DMS53 treated with DMSO at 0.1 percent for 48 hours (cell line): Measurements from ENCODE around the gene RAPGEF3.
A peak's percentile ranks its signal among the peaks of the same experiment; 100 is the strongest.

ENCODE experiments used
- DNase-seq: peaks from one replicate; lab custom pipeline; 2025; ENCODE audit not compliant: unreplicated experiment; lab: John Stamatoyannopoulos, UW

RAPGEF3 gene, protein sequence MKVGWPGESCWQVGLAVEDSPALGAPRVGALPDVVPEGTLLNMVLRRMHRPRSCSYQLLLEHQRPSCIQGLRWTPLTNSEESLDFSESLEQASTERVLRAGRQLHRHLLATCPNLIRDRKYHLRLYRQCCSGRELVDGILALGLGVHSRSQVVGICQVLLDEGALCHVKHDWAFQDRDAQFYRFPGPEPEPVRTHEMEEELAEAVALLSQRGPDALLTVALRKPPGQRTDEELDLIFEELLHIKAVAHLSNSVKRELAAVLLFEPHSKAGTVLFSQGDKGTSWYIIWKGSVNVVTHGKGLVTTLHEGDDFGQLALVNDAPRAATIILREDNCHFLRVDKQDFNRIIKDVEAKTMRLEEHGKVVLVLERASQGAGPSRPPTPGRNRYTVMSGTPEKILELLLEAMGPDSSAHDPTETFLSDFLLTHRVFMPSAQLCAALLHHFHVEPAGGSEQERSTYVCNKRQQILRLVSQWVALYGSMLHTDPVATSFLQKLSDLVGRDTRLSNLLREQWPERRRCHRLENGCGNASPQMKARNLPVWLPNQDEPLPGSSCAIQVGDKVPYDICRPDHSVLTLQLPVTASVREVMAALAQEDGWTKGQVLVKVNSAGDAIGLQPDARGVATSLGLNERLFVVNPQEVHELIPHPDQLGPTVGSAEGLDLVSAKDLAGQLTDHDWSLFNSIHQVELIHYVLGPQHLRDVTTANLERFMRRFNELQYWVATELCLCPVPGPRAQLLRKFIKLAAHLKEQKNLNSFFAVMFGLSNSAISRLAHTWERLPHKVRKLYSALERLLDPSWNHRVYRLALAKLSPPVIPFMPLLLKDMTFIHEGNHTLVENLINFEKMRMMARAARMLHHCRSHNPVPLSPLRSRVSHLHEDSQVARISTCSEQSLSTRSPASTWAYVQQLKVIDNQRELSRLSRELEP

DNA sequence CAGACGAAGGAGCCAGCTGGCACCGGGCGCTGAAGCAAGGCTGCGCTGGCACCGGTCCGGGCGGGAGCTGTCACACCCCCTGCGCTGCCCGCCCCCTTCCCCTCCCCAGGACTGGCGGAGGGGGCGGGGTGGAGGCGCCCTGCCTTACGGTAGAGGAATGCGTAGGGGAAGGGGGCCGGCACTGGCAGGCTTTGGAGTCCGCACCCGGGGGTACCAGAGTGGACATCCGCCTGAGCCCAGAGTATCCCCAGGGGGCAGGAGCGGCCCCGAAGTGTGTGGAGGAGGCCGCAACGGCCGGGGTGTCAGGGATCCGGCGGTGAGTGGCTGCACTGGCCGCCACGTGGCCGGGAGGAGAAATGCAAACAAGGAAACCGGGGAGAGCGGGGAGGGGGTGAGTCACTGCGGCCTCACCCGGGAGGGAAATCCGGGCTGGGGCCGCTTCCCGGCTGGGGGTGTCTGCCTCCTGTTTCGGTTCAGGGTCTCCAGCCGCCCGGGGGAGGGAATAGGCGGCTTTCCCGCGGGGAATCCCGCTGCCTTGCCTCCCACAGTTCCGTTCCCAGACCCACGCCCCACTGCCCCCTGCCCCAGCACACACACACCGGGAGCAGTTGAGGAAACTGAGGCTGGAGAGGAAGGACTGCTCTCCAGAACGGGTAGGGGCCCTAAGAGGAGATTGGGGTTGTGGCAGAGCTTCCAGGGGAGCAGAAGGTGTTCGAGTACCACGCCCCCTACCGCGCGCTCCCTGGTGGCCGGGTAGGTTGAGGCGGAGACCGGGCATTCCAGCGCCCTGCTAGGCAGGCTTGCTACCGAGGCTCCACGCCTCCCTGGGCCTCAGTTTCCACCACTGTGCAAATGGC, at the start of gene RAPGEF3:
RAPGEF3 (minus strand) TSS at position 47 of the 857 bp plus-strand sequence. CDS start 324 bp downstream, outside the sequence.
- peak; percentile 90 for DNase-seq

DNA sequence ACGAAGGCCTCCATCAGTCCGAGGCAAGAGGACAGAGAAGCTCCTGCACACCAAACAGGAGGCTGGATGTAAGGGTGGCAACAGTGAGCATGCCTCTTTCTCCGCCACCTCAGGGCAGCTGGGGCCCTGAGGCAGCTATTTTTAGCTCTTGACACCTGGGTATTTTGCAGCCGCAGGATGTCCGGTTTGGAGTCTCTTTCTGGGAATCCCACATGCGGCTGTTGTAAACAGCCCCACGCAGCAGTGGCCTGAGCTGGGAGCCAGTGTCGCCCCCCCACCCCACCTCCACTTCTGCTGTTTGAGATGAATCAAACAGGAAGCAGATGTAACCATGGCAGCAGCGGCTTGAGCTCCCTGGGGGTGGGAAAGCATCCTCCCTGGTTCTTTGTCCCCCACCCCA, 49.4 kb upstream of the RAPGEF3 start:
- peak; percentile 85 for DNase-seq

GRCh38 chr12:47807338-47807737, 48.7 kb upstream of the RAPGEF3 start:
- DNase-seq, result no peak

DNA sequence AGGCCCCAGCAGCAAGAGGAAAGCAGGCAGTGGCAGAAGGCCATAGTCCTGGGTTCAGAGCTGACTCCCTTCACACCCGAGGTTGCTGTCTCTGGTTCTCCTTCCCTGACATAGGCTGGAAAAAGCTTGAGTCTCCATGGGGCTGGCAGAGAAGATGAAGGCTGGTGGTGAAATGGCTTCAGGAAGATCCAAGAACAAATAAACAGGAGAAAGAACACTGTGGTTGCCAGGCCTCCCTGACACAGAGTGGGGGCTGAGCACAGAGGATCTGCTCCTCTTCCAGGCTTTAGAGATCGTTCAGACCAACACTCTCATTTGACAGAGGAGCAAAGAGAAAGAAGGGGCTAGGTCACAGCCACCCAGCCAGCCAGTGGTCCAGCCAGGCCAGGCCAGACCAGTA, 46.7 kb upstream of the RAPGEF3 start:
- no peak for DNase-seq

GRCh38 chr12:47804171-47804570, 45.5 kb upstream of the RAPGEF3 start:
- DNase-seq, result no peak

- no peak for DNase-seq
Observed at GRCh38 chr12:47803191-47803875, 44.7 kb upstream of the RAPGEF3 start.

DNA sequence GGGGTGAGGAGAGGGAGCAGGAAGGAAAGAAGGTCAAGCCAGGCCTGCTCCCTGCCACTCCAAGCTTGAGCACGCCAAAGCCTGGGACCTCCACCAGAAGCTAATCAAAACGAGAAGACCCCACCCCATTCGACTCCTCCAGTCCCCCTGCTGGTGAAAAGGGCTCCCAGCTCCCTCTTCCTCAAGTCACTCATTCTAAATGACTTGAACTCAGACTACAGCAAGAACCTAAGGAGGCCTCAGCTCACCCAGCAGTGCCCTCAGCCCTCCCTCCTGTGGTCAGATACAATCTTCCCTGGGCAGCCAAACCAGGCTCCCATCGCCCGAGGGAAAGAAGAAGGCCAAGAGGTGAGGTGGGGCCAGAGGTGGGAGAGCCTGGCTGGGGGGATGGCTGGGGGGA, 43.6 kb upstream of the RAPGEF3 start:
- no peak for DNase-seq

GRCh38 chr12:47801904-47802246, 43.2 kb upstream of the RAPGEF3 start:
- DNase-seq, result no peak

- DNase-seq, result no peak
Observed at GRCh38 chr12:47801170-47801903, 42.7 kb upstream of the RAPGEF3 start.

DNA sequence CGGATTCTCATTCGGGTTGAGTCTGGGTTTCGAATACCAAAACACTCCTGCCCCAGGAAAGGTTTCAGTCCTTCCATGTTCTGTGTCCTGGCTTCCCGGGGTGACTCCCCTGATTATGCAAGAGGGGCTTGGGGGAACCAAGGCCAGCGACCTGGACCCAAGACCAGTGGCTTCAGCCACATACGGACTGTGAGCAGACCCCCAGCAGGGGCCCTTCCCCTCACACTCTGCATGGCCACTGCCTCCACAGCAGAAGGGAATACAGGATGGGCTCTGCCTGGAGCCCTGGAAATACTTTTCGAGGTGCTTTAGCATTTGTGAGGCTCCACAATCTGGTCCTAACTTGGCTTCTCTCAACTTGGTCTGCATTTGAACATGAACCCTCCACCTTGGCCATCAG, 41.9 kb upstream of the RAPGEF3 start:
- DNase-seq, result no peak

DNA sequence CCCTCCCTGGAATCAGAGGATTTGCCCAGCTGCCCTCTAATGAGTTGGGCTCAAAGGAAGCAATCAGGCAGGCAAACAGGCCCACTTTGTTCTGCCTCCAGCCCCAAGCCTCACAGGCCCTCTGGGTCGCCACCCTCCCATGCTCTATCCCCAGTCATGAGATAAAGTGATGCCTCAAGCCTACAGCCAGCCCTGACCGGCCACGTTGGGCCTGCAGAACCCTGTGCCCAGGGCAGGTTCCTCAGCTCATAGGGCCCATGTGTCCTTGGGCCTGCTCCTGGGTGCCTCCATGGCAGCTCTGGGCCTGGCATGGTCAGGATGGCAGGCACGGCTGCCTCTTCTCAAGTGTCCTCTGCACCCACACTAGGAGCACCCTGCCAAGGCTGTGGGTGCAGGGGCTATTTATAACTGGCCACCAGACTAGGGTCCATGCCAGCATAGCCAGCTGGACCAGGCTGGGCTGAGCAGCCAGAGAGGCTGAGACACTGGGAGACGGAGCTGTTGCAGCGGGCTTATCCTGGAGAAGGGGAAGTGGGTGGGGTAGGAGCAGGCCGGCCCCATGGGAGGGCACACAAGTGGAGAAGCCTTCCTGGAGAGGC, 40.8 kb upstream of the RAPGEF3 start:
- DNase-seq, result no peak

- DNase-seq, result no peak
Observed at GRCh38 chr12:47798382-47798948, 39.8 kb upstream of the RAPGEF3 start.

DNA sequence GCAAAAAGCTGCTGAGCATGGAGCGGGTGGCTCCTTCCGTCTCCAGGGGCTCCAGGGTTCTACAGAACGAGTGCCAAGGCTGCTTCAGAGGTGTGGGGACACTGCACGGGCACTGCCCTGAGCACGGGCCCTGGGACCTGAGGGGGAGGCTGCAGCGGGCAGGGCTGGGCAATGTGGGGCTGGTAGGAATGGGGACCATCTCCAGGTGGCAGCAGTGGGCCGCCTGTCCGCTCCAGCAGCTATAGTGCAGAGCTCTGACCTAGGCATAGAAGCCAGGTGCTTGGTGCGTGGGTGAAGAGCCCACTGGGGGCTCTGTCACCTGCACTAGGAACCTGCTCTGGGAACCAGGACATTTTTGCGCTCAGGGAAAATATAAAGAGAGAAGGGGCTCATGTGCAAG, 38.8 kb upstream of the RAPGEF3 start:
- DNase-seq, result no peak

DNA sequence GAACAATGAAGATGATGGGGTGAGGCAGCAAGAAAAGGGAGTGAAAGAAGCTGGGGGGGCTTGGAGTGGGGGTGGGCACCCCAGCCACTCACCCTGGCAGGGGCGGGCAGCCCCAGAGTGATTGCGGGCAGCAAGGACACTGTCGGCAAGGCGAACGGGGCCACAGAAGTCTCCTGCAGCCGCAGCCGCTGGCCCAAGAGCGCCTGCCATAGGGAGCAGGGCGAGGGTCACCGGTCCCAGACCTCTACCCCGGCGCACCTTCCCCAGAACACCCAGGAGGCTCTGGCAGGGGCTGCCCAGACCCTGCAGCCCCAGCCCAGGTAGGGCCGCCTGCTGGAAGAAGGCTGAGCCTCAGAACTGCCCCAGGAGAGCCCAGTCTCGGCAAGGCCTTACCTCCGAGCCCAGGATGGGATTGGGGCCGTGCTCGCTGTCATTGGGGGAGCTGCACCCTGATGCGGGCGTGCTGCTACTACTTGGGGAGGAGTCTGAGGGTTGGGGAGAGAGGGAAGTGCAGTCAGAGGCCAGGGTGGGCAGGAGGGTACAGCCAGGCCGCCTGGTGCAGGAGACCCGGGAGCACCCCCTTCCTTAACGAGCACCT, 37.2 kb upstream of the RAPGEF3 start:
- no peak for DNase-seq

DNA sequence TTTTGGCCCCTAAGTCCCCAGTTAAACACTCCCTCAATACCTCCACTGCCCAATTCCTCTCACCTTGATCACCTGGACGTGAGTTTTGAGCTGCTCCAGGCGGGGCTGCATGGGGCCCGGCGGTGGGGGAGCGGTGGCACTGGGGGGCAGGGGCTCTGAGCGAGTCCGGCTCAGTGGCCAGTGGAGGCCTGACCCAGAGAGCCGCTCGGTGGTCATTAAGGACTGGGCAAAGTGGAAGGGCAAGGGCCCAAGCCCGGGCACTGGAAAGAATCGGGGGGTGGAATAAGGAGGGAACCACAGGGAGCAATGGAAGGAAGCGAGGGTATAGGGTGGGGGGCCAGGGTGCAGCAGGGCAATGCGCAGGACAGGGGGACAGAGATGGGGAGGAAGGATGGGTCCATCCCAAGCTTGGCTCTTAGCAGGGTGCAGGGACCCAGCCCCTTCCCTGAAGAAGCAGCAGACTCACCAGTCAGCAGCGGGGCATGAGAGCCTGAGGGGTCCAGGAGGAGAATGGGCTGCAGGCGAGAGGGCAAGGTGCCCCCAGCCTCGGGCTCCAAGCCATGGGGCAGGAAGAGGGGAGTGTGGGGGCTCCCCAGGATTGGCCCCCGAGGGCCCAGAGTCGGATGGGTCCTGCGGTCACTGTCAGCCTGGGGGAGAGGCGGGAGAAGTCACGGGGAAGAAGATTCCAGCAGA, 36.6 kb upstream of the RAPGEF3 start:
- no peak for DNase-seq

- DNase-seq, result no peak
Observed at GRCh38 chr12:47794679-47795078, 36.0 kb upstream of the RAPGEF3 start.

DNA sequence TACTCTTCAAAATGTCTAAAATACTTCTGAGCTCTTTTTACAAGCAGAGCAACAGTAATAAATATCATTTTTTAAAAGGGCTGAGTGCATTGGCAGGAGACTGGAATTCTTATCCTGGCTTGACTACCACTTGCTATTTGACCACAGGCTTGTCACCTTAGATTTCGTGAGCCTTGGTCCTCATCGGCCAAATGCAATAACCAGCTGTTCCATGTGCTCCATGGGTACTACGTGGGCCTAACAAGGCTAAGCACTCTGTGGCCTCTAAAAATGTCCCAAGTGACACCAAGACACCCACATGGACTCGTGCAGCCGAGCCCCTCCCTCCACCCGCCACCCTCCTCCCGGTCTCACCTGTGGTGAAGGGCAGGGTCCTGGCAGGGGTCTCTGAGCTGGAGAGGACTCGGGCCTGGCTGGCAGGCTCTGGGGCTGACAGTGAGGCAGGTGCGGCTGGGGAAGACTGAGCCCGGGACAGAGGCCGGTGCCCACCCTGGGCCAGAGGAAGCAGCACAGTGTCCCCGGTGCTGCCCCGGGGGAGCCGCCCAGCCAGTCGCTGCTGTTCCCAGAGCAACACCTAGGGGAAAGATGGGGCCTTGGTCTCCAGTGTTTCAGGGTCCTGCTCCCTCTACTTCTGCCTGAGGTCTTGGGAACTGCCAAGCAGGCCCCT, 34.5 kb upstream of the RAPGEF3 start:
- no peak for DNase-seq

- no peak for DNase-seq
Observed at GRCh38 chr12:47791874-47792273, 33.2 kb upstream of the RAPGEF3 start.
